Hepatocyte (in vitro differentiated cells): ENCODE measurements around the gene GPC3.

Experiments
- CTCF ChIP-seq: fragments of 200-600 bp; sonication (generic); IDR thresholded peaks from 2 replicates; pipeline ENCODE4 v1.5.1; 2016; ENCODE audit warnings: antibody characterized with exemption, mild to moderate bottlenecking; ENCODE audit not compliant: poor library complexity
- EZH2 ChIP-seq: fragments of 200-600 bp; sonication (generic); IDR thresholded peaks from 2 replicates; pipeline ENCODE4 v1.6.1; 2016; ENCODE audit warnings: antibody characterized with exemption, mild to moderate bottlenecking, borderline replicate concordance
- EZH2phosphoT487 ChIP-seq: fragments of 200-600 bp; sonication (generic); IDR thresholded peaks from one replicate; pipeline ENCODE4 v1.6.1; 2018; ENCODE audit warnings: antibody characterized with exemption, mild to moderate bottlenecking, low read depth, moderate library complexity; ENCODE audit not compliant: unreplicated experiment, severe bottlenecking

DNA sequence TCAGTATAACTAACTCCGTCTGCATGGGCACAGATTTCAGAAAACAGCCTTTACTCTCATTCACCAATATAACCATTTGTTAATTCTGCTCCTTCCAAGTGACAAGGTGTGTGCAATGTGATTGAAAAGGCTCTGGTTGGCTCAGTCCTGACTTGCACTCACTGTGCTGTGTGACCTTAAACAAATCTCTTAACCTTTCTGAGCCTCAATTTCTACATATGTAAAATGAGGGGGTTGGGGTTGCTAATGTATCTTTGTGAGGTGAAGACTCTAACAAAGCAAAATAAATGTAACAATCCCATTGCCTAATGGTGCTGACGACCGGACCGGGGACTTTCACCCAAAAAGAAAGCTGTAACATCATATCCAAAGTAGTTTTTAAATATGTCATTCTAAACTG lies 457.6 kb downstream of the GPC3 start:
- TF ChIP-seq CTCF = no peak
- no peak for TF ChIP-seq EZH2
- no peak for TF ChIP-seq EZH2phosphoT487
